Liver (tissue), 9 donors: Measurements from ENCODE around the gene ALKBH2. TPM values are rescaled to one million over a fixed set of nuclear protein-coding genes. Genes with fewer than 3 reads are reported as not detected.

Experiments used
- DNase-seq: peaks from one replicate; pipeline ENCODE4 v3.0.0-alpha.2; 2017; ENCODE audit warnings: low spot score
- H3K27ac ChIP-seq, 2 donors: one replicate each; pipeline ENCODE4 v1.7.0; 2013; ENCODE audit warnings: inconsistent platforms in 2 of 2, low read length in 2 of 2, control low read depth in 1 of 2, low read depth in 1 of 2, mild to moderate bottlenecking in 1 of 2
- H3K27me3 ChIP-seq, 4 donors: one replicate each; pipeline versions ENCODE4 v1.6.1 to v1.7.0; 2013; ENCODE audit warnings: low read length in 3 of 4, inconsistent platforms in 1 of 4, mild to moderate bottlenecking in 1 of 4, moderate library complexity in 1 of 4; ENCODE audit not compliant: control insufficient read depth in 4 of 4, insufficient read depth in 4 of 4
- H3K36me3 ChIP-seq, 4 donors: one replicate each; pipeline versions ENCODE4 v1.6.1 to v1.7.0; 2013; ENCODE audit warnings: low read length in 3 of 4, mild to moderate bottlenecking in 3 of 4, low read depth in 1 of 4, moderate library complexity in 1 of 4; ENCODE audit not compliant: control insufficient read depth in 4 of 4, insufficient read depth in 3 of 4
- H3K4me1 ChIP-seq, 4 donors: one replicate each; pipeline versions ENCODE4 v1.6.1 to v1.7.0; 2013; ENCODE audit warnings: low read length in 3 of 4, mild to moderate bottlenecking in 3 of 4, moderate library complexity in 1 of 4; ENCODE audit not compliant: control insufficient read depth in 4 of 4, insufficient read depth in 4 of 4
- H3K4me3 ChIP-seq, 3 donors: one replicate each; pipeline versions ENCODE4 v1.6.1 to v1.7.0; 2013; ENCODE audit warnings: low read length in 3 of 3, control low read depth in 1 of 3, low read depth in 1 of 3, mild to moderate bottlenecking in 1 of 3
- H3K9ac ChIP-seq, 2 donors: one replicate each; pipeline ENCODE4 v1.7.0; 2013; ENCODE audit warnings: low read length in 2 of 2, mild to moderate bottlenecking in 2 of 2, moderate library complexity in 2 of 2, control low read depth in 1 of 2, low read depth in 1 of 2
- H3K9me3 ChIP-seq, 4 donors: one replicate each; pipeline versions ENCODE4 v1.6.1 to v1.7.0; 2013; ENCODE audit warnings: low read length in 3 of 4; ENCODE audit not compliant: control insufficient read depth in 4 of 4
- ATF3 ChIP-seq: IDR thresholded peaks from 2 replicates; pipeline ENCODE4 v1.6.1; 2016; ENCODE audit warnings: antibody characterized with exemption
- CTCF ChIP-seq: fragments of 150-350 bp; IDR thresholded peaks from 2 replicates; pipeline ENCODE4 v1.5.1; 2017; ENCODE audit warnings: improper control_type of control experiment, low read depth, low read length; ENCODE audit not compliant: missing input control
- EGR1 ChIP-seq, 2 donors: IDR thresholded peaks; 2 replicates each; pipeline ENCODE4 v1.6.1; 2016 to 2018; ENCODE audit warnings: antibody characterized with exemption in 2 of 2, low read depth in 2 of 2
- FOXA1 ChIP-seq: IDR thresholded peaks from 2 replicates; pipeline ENCODE4 v1.6.1; 2016; ENCODE audit warnings: antibody characterized with exemption
- FOXA2 ChIP-seq: IDR thresholded peaks from 2 replicates; pipeline ENCODE4 v1.6.1; 2016; ENCODE audit warnings: antibody characterized with exemption
- GABPA ChIP-seq, 2 donors: IDR thresholded peaks in 1 of 2; conservative IDR thresholded peaks in 1 of 2; 2 replicates each; pipeline ENCODE4 v1.6.1; 2016; ENCODE audit warnings: antibody characterized with exemption in 2 of 2, mild to moderate bottlenecking in 1 of 2, moderate library complexity in 1 of 2
- HNF4A ChIP-seq, 2 donors: conservative IDR thresholded peaks; 2 replicates each; pipeline ENCODE4 v1.6.1; 2016; ENCODE audit warnings: antibody characterized with exemption in 2 of 2, mild to moderate bottlenecking in 2 of 2
- HNF4G ChIP-seq: IDR thresholded peaks from 2 replicates; pipeline ENCODE4 v1.6.1; 2016; ENCODE audit warnings: antibody characterized with exemption
- MAX ChIP-seq: IDR thresholded peaks from 2 replicates; pipeline ENCODE4 v1.6.1; 2016; ENCODE audit warnings: antibody characterized with exemption
- RAD21 ChIP-seq, 2 donors: IDR thresholded peaks; 2 replicates each; pipeline ENCODE4 v1.6.1; 2016; ENCODE audit warnings: antibody characterized with exemption in 2 of 2, mild to moderate bottlenecking in 2 of 2
- REST ChIP-seq: IDR thresholded peaks from 2 replicates; pipeline ENCODE4 v1.6.1; 2016; ENCODE audit warnings: antibody characterized with exemption, mild to moderate bottlenecking
- RXRA ChIP-seq, 2 donors: IDR thresholded peaks; 2 replicates each; pipeline ENCODE4 v1.6.1; 2017 to 2018; ENCODE audit warnings: antibody characterized with exemption in 2 of 2, mild to moderate bottlenecking in 1 of 2
- SP1 ChIP-seq: IDR thresholded peaks from 2 replicates; pipeline ENCODE4 v1.6.1; 2018; ENCODE audit warnings: antibody characterized with exemption, mild to moderate bottlenecking
- TAF1 ChIP-seq: conservative IDR thresholded peaks from 2 replicates; pipeline ENCODE4 v1.6.1; 2016; ENCODE audit warnings: antibody characterized with exemption, mild to moderate bottlenecking
- YY1 ChIP-seq: IDR thresholded peaks from 2 replicates; pipeline ENCODE4 v1.6.1; 2016; ENCODE audit warnings: antibody characterized with exemption, mild to moderate bottlenecking
- ZBTB33 ChIP-seq: IDR thresholded peaks from 2 replicates; pipeline ENCODE4 v1.6.1; 2016; ENCODE audit warnings: antibody characterized with exemption
- WGBS: extraction: QIAGEN DNeasy Blood & Tissue Kit; methylation state at CpG from one replicate; pipeline ENCODE4 v1.1.7; 2013; 5-methylcytosine and 5-hydroxymethylcytosine counted together
- polyA plus RNA-seq, 2 donors: library from polyadenylated mRNA; stranded (reverse) in 1 of 2; unstranded in 1 of 2; fragments of 200-250 nt in 1 of 2; fragments of >200 nt in 1 of 2; fragmentation: Nextera tagmentation in 1 of 2; extraction: Ambion mirVana in 1 of 2; gene quantifications; one replicate each; pipeline versions ENCODE4 v1.2.1 to v1.2.3, GENCODE V29; 2013 to 2015
- total RNA-seq, 2 donors: library from RNA; depleted of rRNA; stranded (reverse); fragments of >200 nt; gene quantifications; one replicate each; pipeline ENCODE4 v1.2.3, GENCODE V29; 2014
- donor health status: healthy.
- donor health status: healthy.
- donor health status: healthy.
- donor health status: healthy.
- donor health status: healthy.

Gene ALKBH2
- total and polyA plus RNA-seq, 4 donors: 6.8 to 24.7 (median 19.9) TPM

- TF ChIP-seq FOXA2: no peak
- no peak for TF ChIP-seq RXRA (IDR thresholded peaks at IDR 0.05)
- no peak for TF ChIP-seq RAD21 (IDR thresholded peaks at IDR 0.05)
These were observed 11.9 kb upstream of the ALKBH2 start (continued) for GRCh38 chr12:109105176-109105575.

GRCh38 chr12:109102491-109102890, 9.2 kb upstream of the ALKBH2 start:
- Histone ChIP-seq H3K9me3 (no peaks in the 10 kb centered on the region), H3K27ac (no peak overlapping the region)
- no peak for TF ChIP-seq CTCF
- TF ChIP-seq YY1: no peak
- TF ChIP-seq HNF4A (conservative IDR thresholded peaks at IDR 0.05): no peak
- no peak for TF ChIP-seq HNF4G
- TF ChIP-seq ZBTB33: no peak
- no peak for TF ChIP-seq TAF1
- TF ChIP-seq MAX: no peak
- TF ChIP-seq SP1: no peak
- TF ChIP-seq GABPA (IDR thresholded peaks at IDR 0.05 in 1 of 2, conservative IDR thresholded peaks at IDR 0.05 in 1 of 2): no peak
- no peak for TF ChIP-seq RXRA (IDR thresholded peaks at IDR 0.05)
- no peak for TF ChIP-seq FOXA2
- no peak for TF ChIP-seq EGR1 (IDR thresholded peaks at IDR 0.05; ENCODE audit: low read depth in 2 of 2)
- no peak for TF ChIP-seq FOXA1
- TF ChIP-seq ATF3: no peak
- no peak for TF ChIP-seq RAD21 (IDR thresholded peaks at IDR 0.05)
- TF ChIP-seq REST: no peak

More at GRCh38 chr12:109102491-109102890, 9.2 kb upstream of the ALKBH2 start:
- 97% methylated on average over 3 of the region's 3 CpGs for WGBS
- H3K4me1 ChIP-seq: peaks cover 2 to 20% (median 14%) of the 10 kb centered on the region in 4 donors
- no peak overlapping the region for H3K9ac ChIP-seq
- no peak for DNase-seq
- H3K36me3 ChIP-seq: peaks cover 2 to 30% (median 18%) of the 10 kb centered on the region in 4 donors
- no peaks in the 10 kb centered on the region for H3K27me3 ChIP-seq
- H3K4me3 ChIP-seq: no peak overlapping the region
